GM21786 (cell line): ENCODE data around the gene SOWAHB.

ENCODE experiments used
- ATAC-seq: cut with Tn5 transposase; IDR thresholded peaks from one replicate; pipeline ENCODE4 v1.9.1; 2021; ENCODE audit not compliant: unreplicated experiment

The SOWAHB gene

DNA sequence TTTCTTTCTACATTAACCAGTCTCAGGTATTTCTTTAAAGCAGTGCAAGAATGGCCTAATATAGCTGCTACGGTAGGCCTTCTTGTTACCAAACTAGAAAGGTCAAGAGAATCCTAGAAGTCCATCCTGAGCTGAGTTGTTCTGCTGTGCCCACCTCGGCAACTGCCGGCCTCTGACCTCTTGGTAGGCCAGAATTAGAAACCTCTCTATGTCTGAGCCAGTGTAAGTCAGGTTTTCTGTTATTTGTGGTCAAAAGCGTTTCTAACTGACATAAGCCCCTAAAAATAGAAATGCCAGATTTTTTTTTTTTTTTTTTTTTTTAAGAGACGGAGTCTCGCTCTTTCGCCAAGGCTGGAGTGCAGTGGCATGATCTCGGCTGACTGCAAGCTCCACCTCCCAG, 43.1 kb downstream of the SOWAHB start:
- ATAC-seq: no peak

- no peak for ATAC-seq
Observed at GRCh38 chr4:76851375-76851774, 46.6 kb downstream of the SOWAHB start.

- ATAC-seq: no peak
Observed at GRCh38 chr4:76850010-76850441, 47.9 kb downstream of the SOWAHB start.
